HuH-7.5 (cell line): ENCODE data around the gene LHX1.
A peak's percentile ranks its signal among the peaks of the same experiment; 100 is the strongest.

Source experiments
- DNase-seq: peaks from one replicate; pipeline ENCODE4 v3.0.0; 2011; ENCODE audit warnings: low spot score

The LHX1 gene

GRCh38 chr17:36939052-36939801 is 2.0 kb downstream of the LHX1 start:
- DNase-seq: no peak

- DNase-seq: no peak
These were observed 2.6 kb downstream of the LHX1 start for GRCh38 chr17:36939802-36940312.

GRCh38 chr17:36940313-36941264 is 3.3 kb downstream of the LHX1 start:
- no peak for DNase-seq

- DNase-seq: no peak
These were observed 4.2 kb downstream of the LHX1 start for GRCh38 chr17:36941265-36942010.

GRCh38 chr17:36942019-36942599 is 4.8 kb downstream of the LHX1 start:
- no peak for DNase-seq

GRCh38 chr17:36942631-36943125 is 5.4 kb downstream of the LHX1 start:
- no peak for DNase-seq

GRCh38 chr17:36943250-36944191 is 6.2 kb downstream of the LHX1 start:
- no peak for DNase-seq

GRCh38 chr17:36944553-36944952 is 7.3 kb downstream of the LHX1 start:
- DNase-seq: no peak

GRCh38 chr17:36945140-36945539 is 7.9 kb downstream of the LHX1 start:
- no peak for DNase-seq

- DNase-seq: no peak
These were observed 8.9 kb downstream of the LHX1 start for GRCh38 chr17:36945959-36946725.

- DNase-seq: no peak
These were observed 9.4 kb downstream of the LHX1 start for GRCh38 chr17:36946726-36947091.

GRCh38 chr17:36947922-36948716 is 10.8 kb downstream of the LHX1 start:
- peak; percentile 71 for DNase-seq

- peak; percentile 94 for DNase-seq
These were observed 11.6 kb downstream of the LHX1 start, which contains the start of gene AATF for GRCh38 chr17:36948717-36949460. Gene AATF, plus strand, starts transcription at chr17:36948954. Its CDS starts 172 bp downstream, at chr17:36949126.

- no peak for DNase-seq
These were observed 12.2 kb downstream of the LHX1 start for GRCh38 chr17:36949461-36949927.

GRCh38 chr17:36950027-36950426 is 12.8 kb downstream of the LHX1 start:
- no peak for DNase-seq

- no peak for DNase-seq
These were observed 14.0 kb downstream of the LHX1 start for GRCh38 chr17:36951084-36951789.

GRCh38 chr17:36971508-36971907 is 34.2 kb downstream of the LHX1 start:
- no peak for DNase-seq
